Stimulated activated CD4-positive, alpha-beta T cell treated with anti-CD3 and anti-CD28 coated beads, Interleukin-1b, Interleukin-23, amount 100 ng/mL, for 24 hours (primary cell): ENCODE data around the gene FAM135A.
"Not testable (repeated sequence)": the region's sequence is repeated elsewhere in the genome, so short reads cannot be mapped to it uniquely, and the experiment has no call there.

Source experiments
- DNase-seq, 4 experiments: peaks; one replicate each; pipeline ENCODE4 v3.0.0-alpha.2; 2020; ENCODE audit warnings: low read depth in 4 of 4, low spot score in 1 of 4

FAM135A gene

DNA sequence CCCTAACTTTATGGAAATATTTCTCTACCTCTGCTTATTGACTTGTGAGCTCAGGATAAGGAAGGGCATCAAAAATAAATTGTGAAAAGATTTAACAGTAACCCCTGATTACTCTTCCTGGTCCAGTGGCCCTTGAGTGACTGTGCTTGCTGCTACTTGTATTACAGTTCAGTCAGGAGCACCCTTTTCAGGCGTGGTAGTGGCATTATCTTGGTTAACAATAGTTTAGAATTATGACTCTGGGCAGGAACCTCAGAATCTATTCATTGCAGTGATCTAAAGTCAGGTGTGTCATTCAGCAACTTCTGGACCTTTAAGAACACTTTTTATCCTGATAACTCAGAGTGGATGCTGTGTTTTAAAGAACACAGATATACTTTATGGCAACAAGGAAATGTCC is 43.4 kb downstream of the FAM135A start:
- DNase-seq = no peak

DNA sequence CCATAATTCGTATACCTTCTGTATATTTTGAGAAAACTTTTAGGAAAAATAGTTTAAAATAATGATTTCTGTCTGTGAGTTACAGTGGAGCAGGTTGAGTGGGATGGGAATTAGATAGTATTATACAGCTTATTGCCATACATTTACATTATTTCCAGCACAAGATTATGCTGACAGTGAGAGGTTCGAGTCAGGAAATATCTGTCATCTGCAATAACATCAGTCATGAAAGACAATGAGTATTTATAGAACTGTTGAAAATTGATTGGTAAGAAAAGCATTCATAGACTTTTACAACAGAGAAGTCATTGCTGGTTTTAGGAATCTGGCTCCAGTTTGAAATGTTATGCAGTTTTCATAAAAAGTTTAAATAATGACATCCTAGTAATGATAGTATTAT is 45.9 kb downstream of the FAM135A start:
- no peak for DNase-seq

DNA sequence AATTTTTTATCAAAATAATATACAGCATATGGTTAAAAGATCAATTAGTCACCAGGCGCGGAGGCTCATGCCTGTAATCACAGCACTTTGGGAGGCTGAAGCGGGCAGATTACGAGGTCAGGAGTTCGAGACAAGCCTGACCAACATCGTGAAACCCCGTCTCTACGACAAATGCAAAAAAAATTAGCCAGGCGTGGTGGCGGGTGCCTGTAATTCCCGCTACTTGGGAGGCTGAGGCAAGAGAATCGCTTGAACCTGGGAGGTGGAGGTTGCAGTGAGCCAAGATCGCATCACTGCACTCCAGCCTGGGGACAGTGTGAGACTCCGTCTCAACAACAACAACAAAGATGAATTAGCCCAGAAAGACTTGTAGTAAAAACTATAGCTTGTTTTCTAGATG is 46.4 kb downstream of the FAM135A start:
- not testable (repeated sequence) for DNase-seq

DNA sequence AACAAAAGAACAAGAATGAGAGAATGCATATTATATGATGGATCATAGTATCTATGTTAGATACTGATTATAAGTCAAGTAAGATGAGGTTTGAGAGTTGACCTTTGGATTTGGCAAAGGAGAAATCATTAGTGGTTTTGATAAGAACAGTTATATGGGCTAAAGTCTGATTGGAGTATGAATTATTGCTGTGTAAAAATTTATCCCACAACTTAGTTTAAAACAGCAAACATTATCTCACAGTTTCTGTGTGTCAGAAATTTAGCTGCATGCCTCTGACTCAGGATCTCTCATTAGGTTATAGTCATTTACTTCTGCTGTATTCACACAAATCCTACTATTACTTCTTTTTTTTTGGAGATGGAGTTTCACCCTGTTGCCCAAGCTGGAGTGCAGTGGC is 56.7 kb downstream of the FAM135A start:
- DNase-seq = no peak

DNA sequence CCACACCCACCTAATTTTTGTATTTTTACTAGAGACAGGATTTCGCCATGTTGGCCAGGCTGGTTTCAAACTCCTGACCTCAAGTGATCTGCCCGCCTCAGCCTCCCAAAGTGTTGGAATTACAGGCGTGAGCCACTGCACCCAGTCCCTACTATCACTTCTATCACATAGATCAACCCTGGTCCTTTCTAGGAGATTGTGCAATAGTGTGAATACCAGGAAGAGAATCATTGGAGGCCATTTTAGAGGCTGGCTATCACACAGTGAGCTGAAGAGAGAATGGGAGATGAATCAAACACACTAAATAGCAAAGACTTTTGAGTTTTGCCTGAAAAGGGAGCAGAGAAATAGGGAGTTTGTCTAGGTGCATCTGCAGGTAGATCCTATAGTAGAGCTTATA is 57.2 kb downstream of the FAM135A start:
- DNase-seq = not testable (repeated sequence)

DNA sequence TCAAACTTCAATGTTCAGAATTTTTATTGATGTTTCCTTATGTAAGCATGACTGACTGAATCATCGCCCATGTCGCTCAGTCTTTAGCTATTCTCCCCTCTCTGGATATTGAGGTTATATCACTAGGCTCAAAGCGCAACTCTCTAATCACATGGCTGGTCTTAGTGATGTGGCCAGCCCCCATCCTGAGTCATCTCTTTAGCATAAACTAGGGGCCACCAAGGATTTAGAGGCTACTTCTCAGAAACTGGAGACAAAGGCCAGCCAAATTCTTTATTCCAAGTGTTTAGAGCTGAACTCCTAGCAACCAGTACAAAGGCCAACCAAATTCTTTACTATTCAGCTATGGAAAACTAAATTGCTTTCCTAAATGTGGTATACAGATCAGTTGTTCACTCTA is 61.4 kb downstream of the FAM135A start:
- no peak for DNase-seq

DNA sequence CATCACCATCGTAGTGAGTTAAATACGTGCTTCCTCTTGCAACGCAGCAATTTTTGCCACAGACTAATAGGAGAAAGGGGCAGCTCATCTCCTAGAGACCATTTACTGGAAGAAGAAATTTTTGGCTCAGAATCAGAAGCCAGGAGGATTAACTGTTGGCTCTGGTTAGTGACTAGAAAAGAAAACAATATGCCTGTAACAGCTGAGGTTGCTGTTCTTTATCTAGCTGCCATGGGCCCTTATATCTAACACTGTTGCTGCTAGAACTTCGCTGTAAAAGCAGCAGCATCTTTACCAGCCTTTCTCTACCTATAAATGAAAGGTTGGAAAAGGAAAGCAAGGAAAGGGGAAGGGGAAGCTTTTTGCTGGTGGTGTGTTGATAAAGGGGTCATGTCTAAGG is 65.9 kb downstream of the FAM135A start:
- no peak for DNase-seq

DNA sequence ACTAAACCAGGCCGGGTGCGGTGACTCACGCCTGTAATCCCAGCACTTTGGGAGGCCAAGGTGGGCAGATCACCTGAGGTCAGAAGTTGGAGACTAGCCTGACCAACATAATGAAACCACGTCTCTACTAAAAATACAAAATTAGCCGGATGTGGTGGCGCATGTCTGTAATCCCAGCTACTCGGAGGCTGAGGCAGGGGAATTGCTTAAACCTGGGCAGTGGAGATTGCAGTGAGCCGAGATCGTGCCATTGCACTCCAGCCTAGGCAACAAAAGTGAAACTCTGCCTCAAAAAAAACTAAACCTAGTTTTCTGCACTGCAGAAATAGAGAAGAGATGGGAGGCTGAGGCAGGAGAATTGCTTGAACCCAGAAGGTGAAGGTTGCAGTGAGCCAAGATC is 73.3 kb downstream of the FAM135A start:
- DNase-seq = not testable (repeated sequence)

DNA sequence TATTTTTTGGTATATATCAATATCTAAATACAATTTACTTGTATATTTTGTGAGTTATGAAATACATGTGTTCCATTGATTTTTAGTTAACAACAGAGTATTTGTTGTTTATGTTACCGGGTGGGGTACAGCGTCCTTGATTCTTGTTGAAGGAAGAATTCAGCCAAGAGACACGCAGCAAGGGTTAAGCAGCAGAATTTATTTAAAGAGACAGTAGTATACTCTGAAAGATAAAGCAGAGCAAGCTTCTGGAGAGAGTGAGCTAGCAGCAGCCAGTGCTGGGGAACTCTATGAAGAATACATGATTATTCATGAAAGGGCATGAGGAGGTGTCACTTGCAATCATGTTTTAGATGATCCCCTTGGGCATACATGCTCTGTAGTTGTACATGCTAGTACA is 76.1 kb downstream of the FAM135A start:
- no peak for DNase-seq

DNA sequence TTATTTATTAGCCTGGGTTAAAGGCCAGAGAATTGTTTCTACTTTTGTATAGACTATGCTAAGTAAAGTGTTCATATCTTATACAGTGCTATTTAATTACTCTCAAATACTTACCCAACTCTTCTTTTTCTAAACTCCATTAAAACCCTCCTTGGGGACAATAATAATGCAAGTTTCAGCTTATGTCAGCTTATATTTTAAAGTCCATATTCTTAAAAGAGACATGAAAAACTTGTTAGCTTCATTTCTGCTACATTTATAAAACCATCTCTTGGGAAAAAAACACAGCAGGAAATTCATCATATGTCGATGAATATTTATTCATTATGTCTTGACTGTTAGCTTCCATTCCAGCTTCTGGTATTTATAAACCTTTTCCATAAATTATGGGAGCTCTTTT is 81.5 kb downstream of the FAM135A start:
- no peak for DNase-seq

DNA sequence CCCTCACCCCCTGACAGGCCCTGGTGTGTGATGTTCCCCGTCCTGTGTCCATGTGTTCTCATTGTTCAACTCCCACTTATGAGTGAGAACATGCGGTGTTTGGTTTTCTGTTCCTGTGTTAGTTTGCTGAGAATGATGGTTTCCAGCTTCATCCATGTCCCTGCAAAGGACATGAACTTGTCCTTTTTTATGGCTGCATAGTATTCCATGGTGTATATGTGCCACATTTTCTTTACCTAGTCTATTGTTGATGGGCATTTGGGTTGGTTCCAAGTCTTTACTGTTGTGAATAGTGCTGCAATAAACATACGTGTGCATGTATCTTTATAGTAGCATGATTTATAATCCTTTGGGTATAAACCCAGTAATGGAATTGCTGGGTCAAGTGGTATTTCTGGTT is 82.5 kb downstream of the FAM135A start:
- not testable (repeated sequence) for DNase-seq

DNA sequence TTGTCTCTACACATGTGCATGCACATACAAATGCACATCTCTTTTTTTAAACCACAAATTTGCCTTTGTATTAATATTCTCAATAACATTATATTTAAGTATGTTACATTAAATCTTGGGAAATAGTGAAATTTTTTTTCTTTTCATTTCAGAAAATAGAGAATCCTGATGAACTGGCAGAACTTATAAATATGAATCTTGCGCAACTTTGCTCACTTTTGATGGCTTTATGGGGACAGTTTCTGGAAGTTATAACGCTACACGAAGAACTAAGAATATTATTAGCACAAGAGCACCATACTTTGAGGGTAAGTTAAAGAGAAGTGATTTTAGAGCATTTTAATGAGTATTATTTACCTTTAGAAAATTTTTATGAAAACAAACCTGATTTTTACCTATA is 89.2 kb downstream of the FAM135A start:
- DNase-seq = no peak

DNA sequence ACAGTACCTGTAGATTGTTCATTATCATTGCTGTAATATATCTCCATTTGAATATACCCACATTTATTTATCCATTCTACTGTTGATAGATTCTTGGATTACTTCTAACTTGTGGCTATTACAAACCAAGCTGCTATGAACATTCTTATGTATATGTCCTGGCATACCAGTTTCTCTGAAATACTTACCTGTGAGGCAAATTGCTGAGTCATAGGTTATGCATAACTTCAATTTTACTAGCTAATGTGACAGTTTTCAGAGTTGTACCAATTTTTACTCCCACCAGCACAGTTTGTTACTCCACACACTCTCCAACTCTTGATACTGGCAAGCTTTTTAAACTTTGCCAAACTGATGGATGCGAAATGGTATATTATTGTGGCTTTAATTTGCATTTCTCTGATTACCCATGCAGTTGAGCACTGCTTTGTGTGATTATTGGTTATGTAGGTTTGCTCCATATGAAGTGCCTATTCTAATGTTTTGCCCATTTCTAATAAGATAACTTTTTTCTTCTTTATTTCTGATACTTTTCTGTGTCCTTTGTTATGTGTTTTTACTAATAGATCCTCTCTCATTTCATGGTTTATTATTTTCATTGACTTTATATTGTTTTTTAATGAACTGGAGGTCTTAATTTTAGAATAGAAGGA is 90.6 kb downstream of the FAM135A start:
- DNase-seq = no peak

DNA sequence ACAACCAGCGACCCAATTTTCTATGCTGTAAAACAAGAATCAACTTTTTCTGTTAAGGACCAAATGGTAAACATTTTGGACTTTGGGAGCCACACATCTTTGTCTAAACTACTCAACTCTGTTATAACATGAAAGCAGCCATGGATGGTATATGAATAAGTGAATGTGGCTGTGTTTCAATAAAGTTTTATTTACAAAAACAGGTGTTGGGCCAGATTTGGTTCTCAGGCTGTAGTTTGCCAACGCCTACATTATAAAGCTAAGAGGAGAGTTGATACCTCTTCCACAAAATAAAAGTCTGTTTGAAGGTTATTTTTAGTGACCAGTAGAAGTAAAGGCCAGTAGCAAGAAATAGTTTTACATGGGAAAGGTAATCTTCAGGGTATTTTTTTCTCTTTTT is 93.0 kb downstream of the FAM135A start:
- no peak for DNase-seq

DNA sequence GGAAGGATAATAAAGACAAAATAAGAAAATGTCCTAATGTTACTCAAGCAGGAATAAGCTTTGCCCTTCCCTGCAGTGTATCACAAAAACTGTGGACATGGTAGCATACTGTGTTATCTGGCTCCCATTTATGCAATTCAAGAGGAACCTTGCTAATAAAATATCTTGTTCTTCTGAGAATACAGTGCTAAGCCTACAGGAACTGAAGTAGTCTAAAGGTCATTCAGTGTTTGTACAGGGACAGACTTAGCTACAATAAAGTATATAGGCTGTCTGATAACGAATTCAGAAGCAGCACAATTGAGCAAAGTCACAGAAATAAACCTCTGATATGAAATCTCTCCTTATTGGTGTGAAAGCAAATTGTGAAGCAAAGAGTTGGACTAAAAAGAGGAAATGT is 93.9 kb downstream of the FAM135A start:
- no peak for DNase-seq

DNA sequence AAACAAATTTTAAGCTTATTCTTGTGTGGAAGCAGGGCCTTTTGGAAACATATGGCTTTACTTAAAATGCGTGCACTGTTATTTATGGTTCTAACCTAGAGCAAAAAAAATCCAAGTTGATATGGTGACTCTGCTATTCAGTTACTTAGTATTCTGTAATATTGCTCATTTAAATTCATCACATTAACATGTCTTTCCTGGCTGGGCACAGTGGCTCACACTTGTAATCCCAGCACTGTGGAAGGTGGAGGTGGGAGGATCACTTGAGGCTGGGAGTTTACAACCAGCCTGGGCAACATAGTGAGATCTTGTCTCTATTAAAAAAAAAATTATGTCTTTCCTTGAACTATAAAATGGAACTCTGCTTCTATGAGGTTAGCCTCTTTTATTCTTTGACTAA is 95.6 kb downstream of the FAM135A start:
- no peak for DNase-seq

DNA sequence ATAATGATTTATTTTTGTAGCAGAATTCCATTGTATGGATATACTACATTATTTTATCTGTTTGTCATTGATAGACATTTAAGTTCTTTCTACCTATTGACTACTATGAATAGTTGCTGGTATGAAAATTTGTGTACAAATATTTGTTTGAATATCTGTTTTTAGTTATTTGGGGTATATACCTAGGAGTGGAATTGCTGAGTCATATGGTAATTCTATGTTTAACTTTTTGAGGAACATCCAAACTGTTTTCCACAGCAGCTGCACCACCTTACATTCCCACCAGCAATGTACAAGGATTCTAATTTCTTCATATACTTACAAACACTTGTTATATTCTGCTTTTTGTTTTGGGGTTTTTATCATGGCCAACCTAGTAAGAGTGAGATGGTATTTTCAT is 97.3 kb downstream of the FAM135A start:
- DNase-seq = no peak

DNA sequence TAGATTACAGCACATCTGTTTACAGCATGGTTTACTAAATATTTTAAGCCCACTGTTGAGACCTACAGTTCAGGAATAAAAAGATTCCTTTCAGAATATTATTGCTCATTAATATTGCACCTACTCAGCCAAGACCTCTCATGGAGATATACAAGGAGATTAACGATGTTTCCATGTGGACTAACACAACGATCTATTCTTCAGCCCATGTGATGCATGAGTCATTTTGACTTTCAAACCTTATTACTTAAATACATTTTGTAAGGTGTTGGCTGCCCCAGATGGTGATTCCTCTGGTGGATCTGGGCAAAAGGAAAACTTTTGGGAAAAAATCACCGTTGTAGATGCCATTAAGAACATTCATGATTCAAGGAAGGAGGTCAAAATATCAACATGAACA is 105.4 kb downstream of the FAM135A start:
- no peak for DNase-seq

DNA sequence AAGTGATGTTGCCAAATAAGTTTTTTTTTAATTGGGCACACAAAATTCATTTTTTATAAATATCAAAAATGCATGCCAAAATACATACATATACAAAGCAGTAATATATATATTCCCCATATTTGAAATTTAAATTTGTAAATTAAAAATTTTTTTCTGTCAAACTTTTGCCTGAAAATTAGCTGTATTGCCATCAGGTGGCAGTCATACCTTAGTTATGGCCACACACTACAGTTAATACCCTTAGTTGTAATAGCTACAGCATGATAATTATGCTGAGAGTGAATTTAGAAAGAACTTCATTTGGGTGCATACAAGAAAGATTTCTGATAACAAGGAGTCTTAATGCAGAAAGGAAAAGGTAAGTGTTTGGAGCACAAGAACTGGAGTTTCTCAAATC is 107.3 kb downstream of the FAM135A start:
- no peak for DNase-seq

DNA sequence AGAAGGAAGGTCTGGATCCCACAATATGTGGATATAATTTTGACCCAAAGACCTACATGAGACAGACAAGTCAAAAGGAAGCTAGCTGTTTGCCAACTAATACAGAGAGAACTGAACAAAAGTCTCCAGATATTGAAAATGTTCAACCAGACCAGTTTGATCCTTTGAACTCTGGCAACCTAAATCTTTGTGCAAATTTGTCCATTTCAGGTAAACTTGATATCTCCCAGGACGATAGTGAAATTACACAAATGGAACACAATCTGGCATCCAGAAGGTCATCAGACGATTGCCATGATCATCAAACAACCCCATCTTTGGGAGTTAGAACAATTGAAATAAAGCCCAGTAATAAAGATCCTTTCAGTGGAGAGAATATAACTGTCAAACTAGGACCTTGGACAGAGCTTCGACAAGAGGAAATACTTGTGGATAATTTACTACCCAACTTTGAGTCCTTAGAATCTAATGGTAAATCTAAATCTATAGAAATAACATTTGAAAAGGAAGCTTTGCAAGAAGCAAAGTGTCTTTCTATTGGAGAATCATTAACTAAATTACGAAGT is 111.5 kb downstream of the FAM135A start:
- DNase-seq = no peak

DNA sequence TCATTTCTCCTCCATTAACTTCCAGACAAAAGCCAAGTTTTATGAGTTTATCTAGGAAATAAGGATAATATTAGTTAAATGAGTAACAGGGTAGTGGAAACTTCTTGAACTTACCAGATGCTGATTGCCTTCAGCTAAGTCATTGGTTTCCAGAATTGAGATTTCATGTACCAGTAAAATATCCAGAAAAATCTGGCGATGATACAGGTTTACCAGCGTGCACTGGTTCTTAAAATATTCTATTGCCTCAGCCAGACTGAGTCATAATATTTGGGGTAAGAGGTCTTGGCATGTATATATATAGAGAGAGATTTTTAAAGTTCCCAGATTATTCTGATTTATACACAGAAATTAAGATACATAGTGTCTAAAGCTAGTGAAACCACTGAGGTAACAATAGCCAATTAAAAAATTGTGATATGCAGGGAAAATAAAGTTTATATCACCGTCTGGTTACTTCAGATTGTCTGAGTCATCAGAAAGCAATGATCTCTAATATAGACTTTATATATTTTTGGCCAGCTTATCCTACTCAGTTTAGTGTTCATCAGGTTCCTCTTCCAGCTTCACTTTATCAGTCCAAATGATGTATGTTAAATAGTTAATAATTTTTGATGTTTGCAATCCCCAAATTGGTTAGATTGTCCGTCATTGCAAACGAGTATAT is 113.9 kb downstream of the FAM135A start:
- DNase-seq = no peak

DNA sequence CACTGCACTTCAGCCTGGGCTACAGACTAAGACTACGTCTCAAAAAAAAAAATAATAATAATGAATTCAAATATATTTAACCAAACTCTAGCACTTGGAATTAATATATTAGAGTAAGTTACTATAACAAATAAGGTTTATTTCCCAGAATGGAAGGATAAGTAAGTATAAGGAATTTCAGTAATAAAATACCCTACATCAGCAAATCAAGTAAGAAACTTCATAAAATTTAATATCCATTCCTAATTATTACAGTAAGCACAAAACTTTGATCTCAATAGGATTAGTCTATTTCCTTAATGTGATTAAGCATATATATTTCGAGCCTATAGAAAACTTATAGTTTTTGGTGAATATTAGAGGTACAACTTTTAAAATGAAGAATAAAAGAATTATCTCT is 116.7 kb downstream of the FAM135A start:
- no peak for DNase-seq

DNA sequence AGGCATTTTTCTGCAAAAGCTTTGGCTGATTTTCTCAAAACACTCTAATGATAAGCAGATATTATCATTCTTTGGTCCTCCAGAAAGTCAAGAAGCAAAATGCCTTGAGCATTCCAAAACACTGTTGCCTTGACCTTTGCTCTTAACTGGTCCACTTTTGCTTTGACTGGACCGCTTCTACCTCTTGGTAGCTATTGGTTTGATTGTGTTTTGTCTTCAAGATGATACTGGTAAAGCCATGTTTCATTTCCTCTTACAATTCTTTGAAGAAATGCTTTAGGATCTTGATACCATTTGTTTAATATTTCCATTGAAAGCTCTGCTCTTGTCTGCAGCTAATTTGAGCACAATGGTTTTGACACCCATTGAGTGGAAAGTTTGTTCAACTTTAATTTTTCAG is 117.8 kb downstream of the FAM135A start:
- no peak for DNase-seq
